ENCODE results near the gene AXIN1.

AXIN1 gene

DNA sequence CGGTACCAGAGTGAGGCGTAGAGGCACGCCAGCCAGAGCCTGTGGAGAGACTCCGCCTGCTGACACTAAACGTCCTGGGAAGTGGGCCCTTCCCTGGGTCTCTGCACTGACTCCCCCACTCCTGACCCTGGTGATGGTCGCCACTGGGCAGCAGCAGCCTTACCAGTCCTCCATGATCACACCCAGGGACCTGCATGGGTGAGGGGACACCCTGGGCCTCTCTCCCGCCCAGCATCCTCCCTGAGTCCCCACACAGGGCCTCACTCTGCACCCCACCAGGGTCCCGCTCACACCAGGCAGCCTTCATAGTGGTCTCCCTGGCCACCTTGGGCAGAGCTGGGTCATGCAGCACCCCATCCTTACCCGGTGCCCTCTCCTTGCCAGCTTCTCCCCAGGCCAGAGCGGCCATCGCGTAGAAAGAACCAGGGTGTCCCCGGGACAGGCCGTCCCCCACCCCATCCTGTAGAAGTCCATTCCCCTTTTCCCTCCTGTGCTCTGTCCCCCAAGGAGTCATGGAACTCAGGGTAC is 87.5 kb downstream of the AXIN1 start:
- no peak for TF ChIP-seq Cebpa-rat (IDR thresholded peaks at IDR 0.05)
- no peak overlapping the region for H3K4me2 ChIP-seq

DNA sequence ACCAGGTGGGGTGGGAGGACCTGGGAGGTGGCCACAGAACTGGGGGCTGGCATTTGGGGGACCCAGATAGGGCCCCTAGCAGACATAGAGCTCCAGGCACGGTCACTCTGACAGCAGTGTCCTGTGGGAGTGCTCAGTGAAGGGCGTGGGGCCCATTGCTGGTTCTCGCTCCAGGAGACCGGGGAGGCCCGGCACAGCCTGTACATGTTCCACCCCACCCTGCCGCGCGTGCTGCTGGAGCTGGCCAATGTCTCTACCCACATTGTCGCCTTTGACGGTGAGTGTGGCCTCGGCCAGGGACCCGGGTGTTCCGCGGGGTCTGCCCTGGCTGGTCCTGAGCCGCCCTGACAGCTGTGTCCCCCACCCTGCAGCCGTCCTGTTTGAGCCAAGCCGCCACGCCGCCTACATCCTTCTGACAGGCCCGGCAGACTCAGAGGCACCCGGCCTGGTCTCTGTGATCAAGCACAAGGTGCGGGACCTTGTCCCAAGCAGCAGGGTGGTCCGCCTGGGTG is 88.0 kb downstream of the AXIN1 start:
- Histone ChIP-seq H3K27me3 (no peaks in the 10 kb centered on the region), H3K4me2 (no peak overlapping the region), H4K20me1 (peaks cover 0 to 91% (median 0%) of the 10 kb centered on the region in 11 experiments; a peak in 9 of 22 replicates), H3K4me3 (no peak overlapping the region), H3K36me3 (peaks cover 47 to 71% (median 60%) of the 10 kb centered on the region in 11 experiments), H3K4me1 (peaks cover 0 to 6% (median 1%) of the 10 kb centered on the region in 10 experiments; a peak in 11 of 20 replicates), H3K9me3 (replicated peaks in 1 of 11) (no peaks in the 10 kb centered on the region), H3K27ac (no peak overlapping the region), H3K9ac (no peak overlapping the region)
- TF ChIP-seq Cebpa-rat (IDR thresholded peaks at IDR 0.05): no peak

More for the DNA sequence above, 87.5 kb downstream of the AXIN1 start:
- H3K27ac ChIP-seq: no peak overlapping the region
- no peak overlapping the region for H3K9ac ChIP-seq
- no peaks in the 10 kb centered on the region for H3K27me3 ChIP-seq
- H3K9me3 ChIP-seq (replicated peaks in 1 of 11): no peaks in the 10 kb centered on the region
- peaks cover 0 to 88% (median 0%) of the 10 kb centered on the region in 11 experiments; a peak in 8 of 22 replicates for H4K20me1 ChIP-seq
- H3K4me1 ChIP-seq: peaks cover 0 to under 1% (median 0%) of the 10 kb centered on the region in 10 experiments; a peak in 3 of 20 replicates
- no peak overlapping the region for H3K4me3 ChIP-seq
- H3K36me3 ChIP-seq: peaks cover 41 to 65% (median 55%) of the 10 kb centered on the region in 11 experiments

- Histone ChIP-seq H3K36me3 (peaks cover 49 to 75% (median 64%) of the 10 kb centered on the region in 11 experiments), H3K27ac (no peak overlapping the region), H4K20me1 (peaks cover 0 to 87% (median 0%) of the 10 kb centered on the region in 11 experiments; a peak in 9 of 22 replicates), H3K4me1 (peaks cover 0 to 12% (median 7%) of the 10 kb centered on the region in 10 experiments; a peak in 16 of 20 replicates), H3K4me3 (no peak overlapping the region), H3K27me3 (no peaks in the 10 kb centered on the region), H3K4me2 (no peak overlapping the region), H3K9ac (no peak overlapping the region), H3K9me3 (replicated peaks in 1 of 11) (no peaks in the 10 kb centered on the region)
- no peak for TF ChIP-seq Cebpa-rat (IDR thresholded peaks at IDR 0.05)
Measured at GRCh38 chr16:263944-264343, 88.6 kb downstream of the AXIN1 start.

GRCh38 chr16:263182-263774 is 89.2 kb downstream of the AXIN1 start:
- H4K20me1 ChIP-seq: peaks cover 0 to 81% (median 0%) of the 10 kb centered on the region in 11 experiments; a peak in 9 of 22 replicates
- H3K4me2 ChIP-seq: no peak overlapping the region
- H3K27me3 ChIP-seq: no peaks in the 10 kb centered on the region
- TF ChIP-seq Cebpa-rat (IDR thresholded peaks at IDR 0.05): no peak
- no peak overlapping the region for H3K27ac ChIP-seq
- no peak overlapping the region for H3K9ac ChIP-seq
- H3K36me3 ChIP-seq: peaks cover 49 to 79% (median 66%) of the 10 kb centered on the region in 11 experiments
- H3K4me1 ChIP-seq: peaks cover 0 to 16% (median 12%) of the 10 kb centered on the region in 10 experiments; a peak in 16 of 20 replicates
- H3K4me3 ChIP-seq: no peak overlapping the region
- no peaks in the 10 kb centered on the region for H3K9me3 ChIP-seq (replicated peaks in 1 of 11)

- peaks cover 0 to 74% (median 0%) of the 10 kb centered on the region in 11 experiments; a peak in 9 of 22 replicates for H4K20me1 ChIP-seq
- peaks cover 0 to 16% (median 12%) of the 10 kb centered on the region in 10 experiments; a peak in 16 of 20 replicates for H3K4me1 ChIP-seq
- H3K4me3 ChIP-seq: no peak overlapping the region
- no peaks in the 10 kb centered on the region for H3K9me3 ChIP-seq (replicated peaks in 1 of 11)
- no peak overlapping the region for H3K27ac ChIP-seq
- H3K27me3 ChIP-seq: no peaks in the 10 kb centered on the region
- peaks cover 55 to 87% (median 73%) of the 10 kb centered on the region in 11 experiments for H3K36me3 ChIP-seq
- no peak overlapping the region for H3K4me2 ChIP-seq
- no peak for TF ChIP-seq Cebpa-rat (IDR thresholded peaks at IDR 0.05)
- H3K9ac ChIP-seq: no peak overlapping the region
Measured at GRCh38 chr16:262121-262745, 90.3 kb downstream of the AXIN1 start.

DNA sequence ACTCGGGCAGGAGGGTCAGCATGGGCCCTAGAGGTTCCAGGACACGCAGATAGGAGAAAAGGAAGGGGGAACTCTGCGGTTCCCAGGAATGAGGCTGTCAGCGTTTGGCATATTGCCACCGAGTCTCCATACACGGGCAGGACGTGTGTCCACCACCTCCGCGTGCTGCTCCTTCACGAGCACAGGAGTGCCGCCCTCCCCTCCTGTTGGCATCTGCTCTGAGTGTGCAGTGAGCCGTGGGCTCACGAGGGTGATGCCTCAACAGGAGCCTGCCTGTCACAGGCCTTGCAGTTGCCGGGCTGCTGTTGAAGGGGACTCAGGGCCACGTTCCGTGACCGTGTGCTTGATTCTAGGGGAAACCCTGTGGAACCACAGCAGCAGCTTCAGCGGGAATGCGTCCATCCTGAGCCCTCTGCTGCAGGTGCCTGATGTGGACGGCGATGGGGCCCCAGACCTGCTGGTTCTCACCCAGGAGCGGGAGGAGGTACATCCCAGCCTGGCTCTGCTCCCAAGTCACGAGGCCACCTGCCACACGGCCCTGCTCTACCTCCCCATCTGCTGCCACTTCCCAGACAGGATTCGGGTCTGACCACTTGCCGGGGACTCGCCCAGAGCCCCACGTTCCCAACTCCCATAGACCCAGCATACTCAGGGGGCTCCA is 91.4 kb downstream of the AXIN1 start:
- peaks cover 0 to 64% (median 0%) of the 10 kb centered on the region in 11 experiments; a peak in 9 of 22 replicates for H4K20me1 ChIP-seq
- H3K27me3 ChIP-seq: no peaks in the 10 kb centered on the region
- no peak overlapping the region for H3K4me3 ChIP-seq
- no peaks in the 10 kb centered on the region; a peak in 1 of 22 replicates for H3K9me3 ChIP-seq (replicated peaks in 1 of 11)
- H3K36me3 ChIP-seq: peaks cover 66 to 94% (median 83%) of the 10 kb centered on the region in 11 experiments
- no peak overlapping the region; a peak in 1 of 22 replicates for H3K9ac ChIP-seq
- H3K4me2 ChIP-seq: no peak overlapping the region
- peaks cover 0 to 18% (median 12%) of the 10 kb centered on the region in 10 experiments; a peak in 16 of 20 replicates for H3K4me1 ChIP-seq
- no peak overlapping the region for H3K27ac ChIP-seq
- no peak for TF ChIP-seq Cebpa-rat (IDR thresholded peaks at IDR 0.05)

GRCh38 chr16:260326-260725 is 92.2 kb downstream of the AXIN1 start:
- no peak overlapping the region for H3K4me3 ChIP-seq
- H4K20me1 ChIP-seq: peaks cover 0 to 55% (median 0%) of the 10 kb centered on the region in 11 experiments; a peak in 7 of 22 replicates
- no peak overlapping the region for H3K4me2 ChIP-seq
- H3K4me1 ChIP-seq: peaks cover 5 to 26% (median 17%) of the 10 kb centered on the region in 10 experiments; a peak in 19 of 20 replicates
- peaks cover 70 to 94% (median 88%) of the 10 kb centered on the region in 11 experiments for H3K36me3 ChIP-seq
- H3K9me3 ChIP-seq (replicated peaks in 1 of 11): peaks cover 0 to 7% (median 0%) of the 10 kb centered on the region in 11 experiments; a peak in 3 of 22 replicates
- H3K9ac ChIP-seq: no peak overlapping the region
- H3K27me3 ChIP-seq: no peaks in the 10 kb centered on the region
- H3K27ac ChIP-seq: peak overlapping the region in 1 of 11 experiments; percentile 20; a peak in 1 of 22 replicates
- TF ChIP-seq Cebpa-rat (IDR thresholded peaks at IDR 0.05): no peak

DNA sequence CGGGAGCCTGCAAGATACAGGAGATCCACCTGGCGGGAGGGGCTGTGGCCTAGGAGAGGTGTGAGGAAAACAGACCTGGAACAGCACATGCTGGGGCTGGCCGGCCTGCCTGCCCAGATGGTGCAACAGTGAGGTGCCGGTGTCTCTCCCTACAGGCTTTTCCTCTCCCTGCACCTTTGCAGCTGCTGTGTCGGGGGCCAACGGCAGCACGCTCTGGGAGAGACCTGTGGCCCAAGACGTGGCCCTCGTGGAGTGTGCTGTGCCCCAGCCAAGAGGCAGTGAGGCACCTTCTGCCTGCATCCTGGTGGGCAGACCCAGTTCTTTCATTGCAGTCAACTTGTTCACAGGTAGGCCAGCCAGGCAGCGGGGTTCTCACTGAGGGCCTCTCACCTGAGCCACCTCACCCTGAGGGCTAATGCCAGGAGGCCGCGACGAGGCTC is 92.7 kb downstream of the AXIN1 start:
- Histone ChIP-seq H3K27me3 (no peaks in the 10 kb centered on the region), H4K20me1 (peaks cover 0 to 50% (median 0%) of the 10 kb centered on the region in 11 experiments; a peak in 7 of 22 replicates), H3K9ac (peak overlapping the region in 1 of 11 experiments; percentile 20; a peak in 1 of 22 replicates)

More for the DNA sequence above, 92.7 kb downstream of the AXIN1 start:
- Histone ChIP-seq H3K4me2 (peak overlapping the region in 4 of 11 experiments; percentile 43 to 71 (median 56); a peak in 9 of 22 replicates), H3K27ac (peak overlapping the region in 2 of 11 experiments; percentile 20 to 21; a peak in 4 of 22 replicates), H3K36me3 (peaks cover 69 to 94% (median 88%) of the 10 kb centered on the region in 11 experiments), H3K4me3 (no peak overlapping the region), H3K4me1 (peaks cover 5 to 31% (median 22%) of the 10 kb centered on the region in 10 experiments), H3K9me3 (replicated peaks in 1 of 11) (peaks cover 0 to 8% (median 0%) of the 10 kb centered on the region in 11 experiments; a peak in 3 of 22 replicates)
- no peak for TF ChIP-seq Cebpa-rat (IDR thresholded peaks at IDR 0.05)
